Esophagus mucosa (tissue), 1 donor: Measurements from ENCODE around the gene RAB33A. TPM values are rescaled to one million over a fixed set of nuclear protein-coding genes. Genes with fewer than 3 reads are reported as not detected.

Experiments used
- total RNA-seq: library from RNA; stranded (reverse); gene quantifications from one replicate; pipeline ENCODE4 v1.2.4, GENCODE V29; 2023
- donor health status: DM: yes; HTN: yes; CAD: no.

The RAB33A gene
- total RNA-seq, 1 donor from 2014 or later, result 0.20 TPM

Other genes with a start within 250 kb of the RAB33A start
- 2.6 TPM for gene BCORL1, start 189.3 kb upstream of the RAB33A start, total RNA-seq
- 11.2 TPM for gene ELF4, start 61.5 kb upstream of the RAB33A start, total RNA-seq
- gene AIFM1, start 6.1 kb upstream of the RAB33A start, total RNA-seq, result 21.9 TPM
- gene ZNF280C, start 96.9 kb downstream of the RAB33A start, total RNA-seq, result 2.9 TPM
- 8.4 TPM for gene SLC25A14, start 168.0 kb downstream of the RAB33A start, total RNA-seq
- gene GPR119, start 213.7 kb downstream of the RAB33A start, total RNA-seq, result not detected
- gene RBMX2, start 230.0 kb downstream of the RAB33A start, total RNA-seq, result 11.4 TPM